ENCODE results near the gene TEX261.

Gene TEX261

DNA sequence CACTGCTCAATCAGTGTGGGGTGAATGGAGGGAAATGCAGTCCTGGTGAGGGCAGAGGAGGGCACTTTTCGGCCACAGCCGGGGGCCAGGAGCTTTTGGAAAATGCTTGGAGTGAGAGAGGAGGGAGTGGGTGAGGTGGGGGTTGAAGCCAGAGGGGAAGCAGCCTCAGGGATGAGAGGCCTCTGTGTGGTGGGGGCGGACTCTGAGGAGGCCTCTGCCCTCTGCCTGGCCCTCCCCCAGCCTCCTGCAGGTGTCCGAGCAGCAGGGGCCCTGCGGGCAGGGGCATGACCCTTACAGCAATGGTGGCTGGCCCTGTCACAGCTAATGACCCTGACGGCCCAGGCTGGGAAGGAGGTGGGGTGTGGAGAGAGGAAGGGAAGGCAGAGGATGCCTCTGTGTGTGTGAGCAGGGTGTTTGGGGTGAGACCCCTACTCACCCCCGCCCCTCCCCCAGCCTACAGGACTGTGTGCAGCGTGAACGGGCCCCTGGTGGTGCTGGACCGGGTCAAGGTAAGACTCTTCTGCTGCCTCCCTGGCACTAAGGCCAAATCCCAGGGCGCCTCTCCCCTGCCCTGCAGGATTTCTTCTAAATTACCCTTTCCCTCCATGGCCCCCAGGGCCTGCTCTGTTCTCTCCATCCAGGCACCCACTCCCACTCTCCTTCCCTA lies 51.3 kb downstream of the TEX261 start:
- no peak for DNase-seq (ENCODE audit: low read depth in 1 of 2, low spot score in 1 of 2)
- TF ChIP-seq, protein P1, sequence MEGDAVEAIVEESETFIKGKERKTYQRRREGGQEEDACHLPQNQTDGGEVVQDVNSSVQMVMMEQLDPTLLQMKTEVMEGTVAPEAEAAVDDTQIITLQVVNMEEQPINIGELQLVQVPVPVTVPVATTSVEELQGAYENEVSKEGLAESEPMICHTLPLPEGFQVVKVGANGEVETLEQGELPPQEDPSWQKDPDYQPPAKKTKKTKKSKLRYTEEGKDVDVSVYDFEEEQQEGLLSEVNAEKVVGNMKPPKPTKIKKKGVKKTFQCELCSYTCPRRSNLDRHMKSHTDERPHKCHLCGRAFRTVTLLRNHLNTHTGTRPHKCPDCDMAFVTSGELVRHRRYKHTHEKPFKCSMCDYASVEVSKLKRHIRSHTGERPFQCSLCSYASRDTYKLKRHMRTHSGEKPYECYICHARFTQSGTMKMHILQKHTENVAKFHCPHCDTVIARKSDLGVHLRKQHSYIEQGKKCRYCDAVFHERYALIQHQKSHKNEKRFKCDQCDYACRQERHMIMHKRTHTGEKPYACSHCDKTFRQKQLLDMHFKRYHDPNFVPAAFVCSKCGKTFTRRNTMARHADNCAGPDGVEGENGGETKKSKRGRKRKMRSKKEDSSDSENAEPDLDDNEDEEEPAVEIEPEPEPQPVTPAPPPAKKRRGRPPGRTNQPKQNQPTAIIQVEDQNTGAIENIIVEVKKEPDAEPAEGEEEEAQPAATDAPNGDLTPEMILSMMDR (IDR thresholded peaks at IDR 0.05; ENCODE audit: insufficient read depth, low read length), result no peak
- TF ChIP-seq, protein P2, sequence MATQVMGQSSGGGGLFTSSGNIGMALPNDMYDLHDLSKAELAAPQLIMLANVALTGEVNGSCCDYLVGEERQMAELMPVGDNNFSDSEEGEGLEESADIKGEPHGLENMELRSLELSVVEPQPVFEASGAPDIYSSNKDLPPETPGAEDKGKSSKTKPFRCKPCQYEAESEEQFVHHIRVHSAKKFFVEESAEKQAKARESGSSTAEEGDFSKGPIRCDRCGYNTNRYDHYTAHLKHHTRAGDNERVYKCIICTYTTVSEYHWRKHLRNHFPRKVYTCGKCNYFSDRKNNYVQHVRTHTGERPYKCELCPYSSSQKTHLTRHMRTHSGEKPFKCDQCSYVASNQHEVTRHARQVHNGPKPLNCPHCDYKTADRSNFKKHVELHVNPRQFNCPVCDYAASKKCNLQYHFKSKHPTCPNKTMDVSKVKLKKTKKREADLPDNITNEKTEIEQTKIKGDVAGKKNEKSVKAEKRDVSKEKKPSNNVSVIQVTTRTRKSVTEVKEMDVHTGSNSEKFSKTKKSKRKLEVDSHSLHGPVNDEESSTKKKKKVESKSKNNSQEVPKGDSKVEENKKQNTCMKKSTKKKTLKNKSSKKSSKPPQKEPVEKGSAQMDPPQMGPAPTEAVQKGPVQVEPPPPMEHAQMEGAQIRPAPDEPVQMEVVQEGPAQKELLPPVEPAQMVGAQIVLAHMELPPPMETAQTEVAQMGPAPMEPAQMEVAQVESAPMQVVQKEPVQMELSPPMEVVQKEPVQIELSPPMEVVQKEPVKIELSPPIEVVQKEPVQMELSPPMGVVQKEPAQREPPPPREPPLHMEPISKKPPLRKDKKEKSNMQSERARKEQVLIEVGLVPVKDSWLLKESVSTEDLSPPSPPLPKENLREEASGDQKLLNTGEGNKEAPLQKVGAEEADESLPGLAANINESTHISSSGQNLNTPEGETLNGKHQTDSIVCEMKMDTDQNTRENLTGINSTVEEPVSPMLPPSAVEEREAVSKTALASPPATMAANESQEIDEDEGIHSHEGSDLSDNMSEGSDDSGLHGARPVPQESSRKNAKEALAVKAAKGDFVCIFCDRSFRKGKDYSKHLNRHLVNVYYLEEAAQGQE (IDR thresholded peaks at IDR 0.05; ENCODE audit: insufficient replicate concordance, low read depth), result no peak
- TF ChIP-seq SPI1 (IDR thresholded peaks at IDR 0.05; ENCODE audit: borderline replicate concordance, low read depth) (no peak), GABPA (IDR thresholded peaks at IDR 0.05; ENCODE audit: low read depth) (no peak), POLR2AphosphoS5 (IDR thresholded peaks at IDR 0.05; ENCODE audit: low read depth) (no peak)
- Histone ChIP-seq H3K27me3 (ENCODE audit: insufficient read depth, poor library complexity, severe bottlenecking) (peaks cover 8% of the 10 kb centered on the region), H3K27ac (replicated peaks) (no peak overlapping the region), H3K4me3 (replicated peaks; ENCODE audit: insufficient read depth, low read length) (no peak overlapping the region)

DNA sequence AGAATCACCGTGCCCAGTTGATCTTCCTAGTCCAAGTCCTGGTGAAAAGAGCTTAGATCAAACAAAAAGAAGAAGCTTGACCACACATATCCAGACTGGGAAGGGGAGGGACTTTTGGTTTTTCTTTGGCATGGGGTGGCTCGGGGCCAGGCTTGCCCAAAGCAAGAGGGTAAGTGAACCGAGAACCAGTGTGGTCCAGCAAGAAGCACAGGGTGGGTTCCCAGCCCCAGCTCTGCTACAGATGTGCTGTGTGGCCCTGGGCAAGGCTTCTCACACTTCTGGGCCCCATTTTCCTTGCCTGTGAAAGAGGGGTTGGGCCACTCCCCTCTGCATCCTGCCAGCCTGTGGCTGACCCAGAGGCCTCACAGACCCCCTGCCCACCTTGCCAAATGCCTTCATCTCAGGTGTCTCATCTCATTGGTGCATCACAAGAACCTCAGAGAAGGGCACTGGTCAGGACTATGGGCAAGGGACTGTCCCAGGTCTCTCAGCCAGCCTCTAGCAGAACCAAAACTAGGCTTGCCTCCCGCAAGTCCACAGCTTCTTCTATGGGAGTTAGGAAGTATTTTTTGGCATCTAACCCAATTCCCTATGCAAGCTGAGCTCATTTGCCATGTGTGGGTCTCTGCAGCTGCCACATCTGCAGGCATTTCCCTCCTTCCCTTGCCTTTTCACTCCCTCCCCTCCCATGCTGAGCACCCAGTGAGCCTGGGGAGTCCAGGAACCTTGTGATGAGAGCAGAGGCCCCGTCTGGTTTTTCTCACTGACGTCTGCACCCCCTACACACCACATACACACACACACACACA lies 52.1 kb downstream of the TEX261 start:
- TF ChIP-seq GABPA (IDR thresholded peaks at IDR 0.05; ENCODE audit: low read depth) (no peak), POLR2AphosphoS5 (IDR thresholded peaks at IDR 0.05; ENCODE audit: low read depth) (no peak), SPI1 (IDR thresholded peaks at IDR 0.05; ENCODE audit: borderline replicate concordance, low read depth) (no peak)
- TF ChIP-seq, protein P2 (IDR thresholded peaks at IDR 0.05; ENCODE audit: insufficient replicate concordance, low read depth), result no peak
- TF ChIP-seq, protein P1 (IDR thresholded peaks at IDR 0.05; ENCODE audit: insufficient read depth, low read length), result no peak

DNA sequence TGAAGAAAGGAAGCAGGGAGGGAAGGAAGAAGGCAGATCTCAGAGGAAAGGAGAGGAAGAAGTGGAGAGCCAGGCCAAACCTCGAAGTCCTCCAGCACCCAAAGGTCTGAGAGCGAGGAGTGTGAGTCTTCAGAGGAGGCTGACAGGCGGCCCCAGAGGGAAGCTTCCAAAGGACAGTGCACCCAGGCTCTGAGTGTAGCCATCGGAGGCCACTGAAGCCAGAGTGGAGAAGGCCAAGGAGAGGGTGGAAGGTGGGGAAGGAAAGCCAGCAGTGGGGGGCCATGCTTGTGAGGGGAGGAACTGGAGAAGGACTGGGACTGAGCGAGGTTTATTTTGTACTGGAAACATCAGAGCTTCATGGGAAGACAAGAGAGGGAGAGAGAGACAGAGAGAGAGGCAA lies 53.0 kb downstream of the TEX261 start:
- H3K27ac ChIP-seq (replicated peaks), result no peak overlapping the region
- no peak for DNase-seq (ENCODE audit: low read depth in 1 of 2, low spot score in 1 of 2)
- no peak for TF ChIP-seq SPI1 (IDR thresholded peaks at IDR 0.05; ENCODE audit: borderline replicate concordance, low read depth)
- TF ChIP-seq POLR2AphosphoS5 (IDR thresholded peaks at IDR 0.05; ENCODE audit: low read depth), result no peak
- TF ChIP-seq, protein P1 (IDR thresholded peaks at IDR 0.05; ENCODE audit: insufficient read depth, low read length), result no peak
- no peak for TF ChIP-seq GABPA (IDR thresholded peaks at IDR 0.05; ENCODE audit: low read depth)
- TF ChIP-seq, protein P2 (IDR thresholded peaks at IDR 0.05; ENCODE audit: insufficient replicate concordance, low read depth), result no peak
- H3K27me3 ChIP-seq (ENCODE audit: insufficient read depth, poor library complexity, severe bottlenecking), result peaks cover 8% of the 10 kb centered on the region
- no peak overlapping the region for H3K4me3 ChIP-seq (replicated peaks; ENCODE audit: insufficient read depth, low read length)

More for the DNA sequence above, 52.1 kb downstream of the TEX261 start:
- no peak overlapping the region for H3K4me3 ChIP-seq (replicated peaks; ENCODE audit: insufficient read depth, low read length)
- no peak overlapping the region for H3K27ac ChIP-seq (replicated peaks)
- H3K27me3 ChIP-seq (ENCODE audit: insufficient read depth, poor library complexity, severe bottlenecking), result peaks cover 8% of the 10 kb centered on the region
- no peak for DNase-seq (ENCODE audit: low read depth in 1 of 2, low spot score in 1 of 2)

All from HL-60 (cell line).